ENCODE results near the gene SMYD3. TPM values are rescaled to one million over a fixed set of nuclear protein-coding genes. Genes with fewer than 3 reads are reported as not detected.

Gene SMYD3
- total and polyA plus RNA-seq, 10 of the 15 experiments (the other 5 are each of a cell fraction or from before 2014, with no cell fraction given) = 18.3 to 54.0 (median 24.8) TPM

DNA sequence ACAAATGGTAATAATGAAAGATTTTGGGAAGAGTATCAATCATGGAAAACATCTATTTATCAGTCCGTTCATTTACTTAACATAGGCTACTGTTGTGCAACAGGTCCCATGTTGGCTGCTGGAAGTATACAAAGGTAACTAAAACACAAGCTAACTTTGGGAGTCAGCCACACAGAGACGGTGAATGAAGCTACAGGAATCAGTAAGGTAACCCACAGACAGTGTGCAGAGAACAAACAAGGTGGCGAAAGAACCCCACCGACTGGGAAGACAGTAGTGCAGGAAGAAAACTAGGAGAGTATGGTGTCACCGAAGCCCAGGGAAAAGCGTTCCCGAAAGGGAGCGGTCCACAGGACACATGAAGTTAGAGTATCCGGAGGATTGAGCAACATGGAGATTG, 342.3 kb downstream of the SMYD3 start:
- CTCF ChIA-PET = interaction anchor here (1.0 kb wide), 1 partner anchor 10 kb away, joined by 3 read pairs; no protein-coding TSS in a partner anchor
- H3K79me2 ChIP-seq (ENCODE audit: control insufficient read depth, insufficient read depth, low read length) = no peaks in the 10 kb centered on the region
- no TSS peak for BruUV-seq (replicated peaks)
- ATAC-seq (no peak), FAIRE-seq (no peak), DNase-seq (ENCODE audit: low read depth, low spot score) (no peak)
- SMC1A ChIA-PET (ENCODE audit: uncharacterized antibody, unreplicated experiment) = interaction anchor here (0.6 to 1.6 kb wide), 3 partner anchors 10 to 293 kb away, joined by 3 read pairs; no protein-coding TSS in a partner anchor
- no peaks in the 10 kb centered on the region for H3K9me3 ChIP-seq (replicated peaks; ENCODE audit: control insufficient read depth, insufficient read depth, low read length)
- no peak overlapping the region for H3K4me3 ChIP-seq
- no peaks in the 10 kb centered on the region for H3K27me3 ChIP-seq (replicated peaks in 1 of 2; ENCODE audit: control insufficient read depth in 2 of 2, insufficient read depth in 2 of 2, low read length in 1 of 2)
- no peak overlapping the region for H3K4me2 ChIP-seq (ENCODE audit: control insufficient read depth, insufficient read depth)
- H3K9ac ChIP-seq (ENCODE audit: control insufficient read depth, insufficient read depth, low read length) = no peak overlapping the region
- no peak overlapping the region for H2AFZ ChIP-seq (ENCODE audit: control insufficient read depth, low read depth, low read length)
- no peak overlapping the region for H3K27ac ChIP-seq (ENCODE audit: control insufficient read depth, insufficient read depth)
- no peaks in the 10 kb centered on the region for H3K36me3 ChIP-seq (ENCODE audit: control insufficient read depth in 2 of 2, insufficient read depth in 2 of 2, low read length in 1 of 2)
- in situ Hi-C loops (cut with MboI) (no loop called here), intact Hi-C loops (cut with micrococcal nuclease; ENCODE audit: unreplicated experiment) (no loop called here)
- H3K4me1 ChIP-seq (ENCODE audit: control insufficient read depth, insufficient read depth, low read length) = no peaks in the 10 kb centered on the region
- RAD21 ChIA-PET (ENCODE audit: unreplicated experiment) = no interaction called here
- TF ChIP-seq CBX5 (IDR thresholded peaks at IDR 0.05; ENCODE audit: low read depth) (no peak), YY1 (IDR thresholded peaks at IDR 0.05; ENCODE audit: low read depth, low read length) (no peak), PML (IDR thresholded peaks at IDR 0.05; ENCODE audit: low read length) (no peak), MEF2A (IDR thresholded peaks at IDR 0.05; ENCODE audit: insufficient read depth, low read depth, low read length) (no peak), RBBP5 (conservative IDR thresholded peaks at IDR 0.05) (no peak), EGR1 (IDR thresholded peaks at IDR 0.05; ENCODE audit: borderline replicate concordance in 1 of 2, low read depth in 2 of 2, low read length in 2 of 2) (no peak), ZNF384 (IDR thresholded peaks at IDR 0.05; ENCODE audit: borderline replicate concordance, low read depth, low read length) (no peak)
- TF ChIP-seq, protein P1, sequence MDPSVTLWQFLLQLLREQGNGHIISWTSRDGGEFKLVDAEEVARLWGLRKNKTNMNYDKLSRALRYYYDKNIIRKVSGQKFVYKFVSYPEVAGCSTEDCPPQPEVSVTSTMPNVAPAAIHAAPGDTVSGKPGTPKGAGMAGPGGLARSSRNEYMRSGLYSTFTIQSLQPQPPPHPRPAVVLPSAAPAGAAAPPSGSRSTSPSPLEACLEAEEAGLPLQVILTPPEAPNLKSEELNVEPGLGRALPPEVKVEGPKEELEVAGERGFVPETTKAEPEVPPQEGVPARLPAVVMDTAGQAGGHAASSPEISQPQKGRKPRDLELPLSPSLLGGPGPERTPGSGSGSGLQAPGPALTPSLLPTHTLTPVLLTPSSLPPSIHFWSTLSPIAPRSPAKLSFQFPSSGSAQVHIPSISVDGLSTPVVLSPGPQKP (IDR thresholded peaks at IDR 0.05; ENCODE audit: low read depth, low read length) = no peak
- WGBS (ENCODE audit: insufficient coverage, insufficient replicate concordance, low lambda C conversion rate, missing lambda C conversion rate) = 83% methylated on average over 9 of the region's 9 CpGs
- no peaks in the 10 kb centered on the region for H4K20me1 ChIP-seq (ENCODE audit: control insufficient read depth, insufficient read depth)
- POLR2A ChIA-PET = no interaction called here
